HG02973 (cell line): ENCODE measurements around the gene TGM5.
"Not testable (repeated sequence)": the region's sequence is repeated elsewhere in the genome, so short reads cannot be mapped to it uniquely, and the experiment has no call there.

ENCODE experiments used
- ATAC-seq: cut with Tn5 transposase; IDR thresholded peaks from one replicate; pipeline ENCODE4 v1.9.1; 2021; ENCODE audit warnings: moderate library complexity; ENCODE audit not compliant: unreplicated experiment

Gene TGM5

DNA sequence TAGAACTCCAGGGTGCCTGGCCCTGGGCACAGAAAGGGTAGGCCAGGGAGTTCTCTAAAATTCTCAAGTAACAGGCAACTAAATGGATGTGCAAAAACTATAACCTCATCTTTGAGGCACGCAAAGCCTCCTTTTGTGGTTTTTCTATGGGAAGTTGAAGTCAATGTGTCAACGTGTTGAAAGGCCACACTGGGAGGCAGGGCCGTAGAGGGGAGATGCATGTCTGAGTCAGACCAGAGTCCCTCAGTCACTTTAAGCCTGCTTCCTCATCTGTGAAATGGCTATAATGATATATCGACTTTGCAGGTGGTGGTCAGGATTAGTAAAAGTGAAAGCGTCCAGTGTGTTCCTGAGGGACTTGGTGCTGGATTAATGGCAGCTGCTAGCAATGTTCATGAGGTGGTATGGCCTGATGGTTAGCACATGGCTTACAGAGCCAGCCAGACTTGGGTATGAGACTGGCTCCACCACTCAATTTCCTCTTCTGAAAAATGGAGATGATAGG lies 17.0 kb downstream of the TGM5 start:
- ATAC-seq = peak; percentile 42

GRCh38 chr15:43249236-43249635 lies 17.5 kb downstream of the TGM5 start:
- ATAC-seq = no peak

DNA sequence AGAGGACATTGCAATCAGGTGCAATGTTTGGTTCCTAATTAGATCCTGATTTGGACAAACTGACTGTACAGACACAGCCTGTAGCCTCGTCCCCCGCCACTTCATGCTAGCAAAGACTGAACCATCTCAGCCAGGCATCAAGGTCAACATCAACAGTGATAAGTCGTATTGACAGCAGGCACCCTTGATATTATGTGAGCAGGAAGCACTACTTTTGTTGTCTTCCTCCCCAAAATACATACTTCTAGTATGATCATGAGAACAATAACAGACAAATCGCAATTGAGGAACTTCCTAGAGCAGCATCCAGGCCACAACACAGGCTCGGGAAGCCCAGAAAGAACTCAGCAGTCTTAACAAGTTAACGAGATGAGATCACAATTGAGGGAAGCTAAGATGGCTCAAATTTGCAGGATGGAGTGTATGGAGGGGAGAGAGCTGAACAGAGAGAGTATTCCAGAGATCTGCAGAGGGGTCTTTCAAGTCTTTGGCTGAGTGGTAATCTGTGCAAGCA lies 20.4 kb downstream of the TGM5 start:
- ATAC-seq = no peak

DNA sequence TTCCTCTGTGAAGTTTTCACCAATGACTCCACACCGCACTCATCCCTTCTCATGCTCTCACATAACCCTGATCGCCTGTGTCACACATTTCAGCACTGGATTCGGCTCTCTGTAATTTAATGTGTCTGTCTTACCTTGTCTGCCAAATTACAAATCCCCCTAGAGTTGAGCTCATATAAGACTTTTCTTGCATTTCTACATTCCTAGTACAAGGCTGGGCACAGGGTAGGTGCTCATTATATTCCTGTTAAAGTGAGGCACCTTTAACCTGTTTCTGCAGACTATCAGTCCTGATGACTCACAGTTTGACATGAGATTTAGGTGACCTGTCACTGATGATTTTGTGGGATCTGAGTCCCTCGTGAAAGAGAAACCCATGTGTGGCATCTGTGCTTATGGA lies 22.6 kb downstream of the TGM5 start:
- no peak for ATAC-seq

DNA sequence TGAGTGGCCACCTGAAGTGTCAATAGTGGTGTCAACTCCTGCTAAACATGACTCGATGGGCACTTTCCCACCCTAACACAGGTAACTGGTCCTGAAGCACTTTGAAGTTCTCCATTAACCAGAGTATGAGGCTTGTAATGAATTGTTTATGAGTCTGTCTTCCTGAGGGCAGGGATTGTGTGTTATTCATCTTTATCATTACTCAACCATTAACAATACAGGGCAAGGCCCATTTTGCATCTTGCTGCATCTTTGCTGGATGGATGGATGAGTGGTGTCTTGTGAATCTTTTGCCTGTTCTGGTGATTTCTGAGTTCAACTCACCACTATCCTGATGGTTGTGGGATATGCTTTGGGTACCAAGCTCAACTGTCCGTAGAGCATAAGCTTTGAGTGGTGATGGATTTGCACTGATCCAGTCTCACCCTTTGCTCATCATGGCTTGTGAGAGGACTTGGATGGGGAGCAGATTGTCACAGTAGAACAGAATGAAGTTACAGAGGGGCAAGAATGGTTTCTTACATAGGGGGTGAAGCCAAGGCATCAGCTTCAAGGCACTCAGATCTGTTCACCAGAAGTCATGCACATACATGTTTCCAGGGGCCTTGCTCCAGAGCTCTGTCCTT lies 23.6 kb downstream of the TGM5 start:
- ATAC-seq = no peak

DNA sequence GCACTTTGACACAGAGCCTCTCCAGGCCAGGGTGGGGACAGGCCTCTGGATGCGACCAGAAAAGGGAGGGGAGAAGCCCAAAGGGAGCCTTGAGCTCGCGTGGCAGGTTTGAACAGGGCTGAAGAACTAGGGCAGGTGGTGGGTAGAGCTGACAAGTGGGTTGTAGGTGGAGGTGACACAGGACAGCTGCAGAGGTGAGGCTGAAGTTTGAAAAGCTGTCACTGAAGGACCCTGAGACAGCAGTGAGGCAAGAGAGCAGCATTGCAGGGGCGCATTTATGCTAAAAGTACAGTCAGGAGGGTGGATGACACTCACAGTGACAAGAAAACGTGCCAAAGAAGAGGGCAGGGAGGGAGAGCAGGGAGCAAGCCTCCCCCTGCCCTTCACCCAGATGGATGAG lies 24.1 kb downstream of the TGM5 start:
- ATAC-seq = no peak

DNA sequence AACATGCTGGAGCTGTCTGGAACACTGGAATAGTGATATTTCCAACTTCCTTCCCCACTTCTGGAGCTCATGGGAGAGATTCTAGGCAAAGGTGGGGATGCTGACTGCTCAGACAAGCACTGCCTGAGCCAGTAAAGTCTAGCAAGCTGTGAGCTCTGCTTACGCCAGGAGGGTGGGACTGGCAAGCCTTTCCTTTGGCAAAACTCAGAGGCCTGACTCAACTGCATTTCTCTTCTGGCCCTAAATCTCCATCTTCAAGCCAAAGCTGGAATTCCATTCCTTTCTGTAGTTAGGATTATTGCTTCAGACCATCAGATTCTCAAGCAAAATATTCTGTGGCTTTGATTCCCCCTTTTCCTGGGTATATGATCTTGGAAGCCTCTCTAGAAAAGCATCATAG lies 25.6 kb downstream of the TGM5 start:
- ATAC-seq = no peak

- ATAC-seq = no peak
Observed at GRCh38 chr15:43239732-43240491, 26.8 kb downstream of the TGM5 start.

DNA sequence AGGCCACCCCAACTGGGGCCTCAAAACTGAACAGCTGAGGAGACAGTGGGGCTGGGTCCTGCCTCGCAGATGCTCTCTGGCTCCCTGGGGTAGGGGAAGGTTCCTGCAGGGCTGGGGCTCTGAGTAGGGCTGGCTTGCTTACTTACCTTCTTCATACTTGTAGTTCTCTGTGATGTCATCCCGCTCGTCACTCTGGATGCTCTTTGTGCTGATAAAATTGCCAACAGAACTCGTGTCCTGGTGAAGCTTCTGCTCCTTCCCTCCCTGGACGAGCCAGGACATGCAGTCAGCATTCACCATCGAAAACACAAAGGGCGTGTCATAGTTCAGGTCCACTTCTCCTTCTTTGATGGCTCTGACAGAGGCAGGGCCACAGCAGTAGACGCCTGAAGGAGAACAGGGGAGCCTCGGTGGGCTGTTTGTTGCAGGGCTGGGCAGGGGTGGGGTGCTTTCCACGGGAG lies 28.0 kb downstream of the TGM5 start:
- no peak for ATAC-seq

DNA sequence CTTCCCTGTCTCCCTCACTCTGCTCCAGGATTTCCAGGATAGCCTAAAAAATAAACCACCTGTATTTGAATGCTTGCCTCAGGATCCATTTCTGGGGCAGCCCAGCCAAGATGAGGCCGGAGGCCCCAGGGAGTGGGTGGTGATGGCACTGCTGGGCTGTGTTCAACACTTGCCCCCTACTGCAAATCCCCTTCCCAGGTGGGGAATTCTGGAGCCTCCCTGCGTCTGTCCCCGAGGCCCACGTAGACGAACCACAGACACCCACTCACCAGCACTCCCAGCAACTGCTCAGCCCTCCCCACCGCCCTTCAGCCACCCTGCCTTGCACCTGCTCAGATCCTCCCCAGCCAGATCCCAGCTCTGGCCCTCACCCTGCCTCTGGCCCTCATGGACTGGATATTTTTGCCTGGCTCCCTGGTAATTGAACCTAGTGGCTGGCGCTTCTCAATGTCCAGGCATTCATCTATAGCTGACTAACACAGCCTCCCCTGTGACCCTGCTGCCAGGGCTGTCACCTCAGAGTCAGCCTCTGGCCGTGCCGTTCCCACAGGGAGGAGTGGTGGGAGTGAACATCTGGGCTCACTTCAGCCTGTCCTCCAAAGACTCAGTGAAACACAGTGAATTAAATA lies 28.8 kb downstream of the TGM5 start:
- ATAC-seq = no peak

GRCh38 chr15:43235536-43235935 lies 31.2 kb downstream of the TGM5 start:
- no peak for ATAC-seq

DNA sequence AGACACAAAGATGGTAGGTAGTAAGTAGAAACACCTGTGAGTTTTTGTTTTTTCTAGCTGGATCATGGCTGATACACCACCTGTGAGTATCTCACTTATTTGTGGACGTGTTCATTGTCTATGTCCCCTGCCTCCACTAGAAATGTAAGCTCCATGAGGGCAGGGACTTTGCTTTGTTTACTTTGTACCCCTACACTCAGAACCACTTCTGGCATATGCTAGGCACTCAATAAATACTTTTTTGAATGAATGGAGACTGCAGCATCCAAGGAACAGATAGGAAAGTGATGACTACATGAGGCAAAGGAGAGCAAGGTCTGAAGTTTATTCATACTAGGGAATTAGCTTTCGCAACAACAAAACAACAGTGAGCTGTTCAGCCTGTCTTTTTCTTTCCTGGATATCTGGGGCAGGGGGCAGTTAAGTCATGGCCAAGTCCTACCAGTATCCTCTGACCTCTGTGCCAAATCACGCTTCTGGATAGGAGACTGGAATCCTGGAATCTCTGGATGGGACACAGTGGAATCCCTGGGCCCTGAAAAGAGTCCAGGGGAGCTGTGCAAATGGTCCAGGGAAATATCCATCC lies 34.3 kb downstream of the TGM5 start:
- no peak for ATAC-seq

GRCh38 chr15:43230640-43231115 lies 36.0 kb downstream of the TGM5 start:
- no peak for ATAC-seq

DNA sequence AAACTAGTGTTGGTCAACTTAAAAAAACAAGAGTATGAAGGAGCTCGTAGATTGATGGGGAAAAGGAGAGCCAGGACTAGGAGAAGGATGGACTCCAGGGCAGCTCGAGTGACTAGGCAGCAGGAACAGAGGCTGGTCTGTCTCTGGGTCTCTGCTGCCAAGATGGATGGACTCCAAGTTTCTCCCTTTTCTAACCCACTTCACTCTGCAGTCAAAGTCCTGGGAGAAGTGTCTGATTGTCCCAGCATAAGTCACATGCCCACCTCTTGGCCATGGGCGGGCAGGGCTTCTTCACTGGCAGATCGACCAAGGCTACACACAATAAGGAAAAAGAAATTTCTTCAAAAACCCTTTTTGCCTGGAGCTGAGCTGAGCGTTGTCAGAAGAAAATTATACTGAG lies 36.8 kb downstream of the TGM5 start:
- no peak for ATAC-seq

DNA sequence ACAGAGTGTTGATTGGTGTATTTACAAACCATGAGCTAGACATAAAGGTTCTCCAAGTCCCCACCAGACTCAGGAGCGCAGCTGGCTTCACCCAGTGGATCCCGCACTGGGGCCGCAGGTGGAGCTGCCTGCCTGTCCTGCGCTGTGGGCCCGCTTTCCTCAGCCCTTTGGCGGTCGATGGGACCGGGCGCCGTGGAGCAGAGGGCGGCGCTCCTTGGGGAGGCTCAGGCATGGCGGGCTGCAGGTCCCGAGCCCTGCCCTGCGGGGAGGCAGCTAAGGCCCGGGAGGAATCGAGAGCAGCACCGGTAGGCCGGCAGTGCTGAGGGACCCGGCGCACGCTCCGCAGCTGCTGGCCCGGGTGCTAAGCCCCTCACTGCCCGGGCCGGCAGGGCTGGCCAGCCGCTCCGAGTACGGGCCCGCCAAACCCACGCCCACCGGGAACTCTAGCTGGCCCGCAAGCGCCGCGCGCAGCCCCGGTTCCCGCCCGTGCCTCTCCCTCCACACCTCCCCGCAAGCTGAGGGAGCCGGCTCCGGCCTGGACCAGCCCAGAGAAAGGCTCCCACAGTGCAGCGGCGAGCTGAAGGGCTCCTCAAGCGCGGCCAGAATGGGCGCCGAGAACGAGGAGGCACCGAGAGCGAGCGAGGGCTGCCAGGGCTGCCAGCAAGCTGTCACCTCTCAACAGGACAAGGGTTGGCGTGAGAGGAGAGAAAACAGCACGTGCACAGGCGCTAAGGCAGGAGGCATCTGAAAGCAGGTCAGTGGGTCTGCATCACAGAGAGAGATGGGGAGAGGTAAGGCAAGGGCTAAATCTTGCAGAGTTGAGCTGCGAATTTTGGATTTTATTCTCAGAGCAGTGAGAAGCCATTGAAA lies 40.1 kb downstream of the TGM5 start:
- ATAC-seq = no peak

DNA sequence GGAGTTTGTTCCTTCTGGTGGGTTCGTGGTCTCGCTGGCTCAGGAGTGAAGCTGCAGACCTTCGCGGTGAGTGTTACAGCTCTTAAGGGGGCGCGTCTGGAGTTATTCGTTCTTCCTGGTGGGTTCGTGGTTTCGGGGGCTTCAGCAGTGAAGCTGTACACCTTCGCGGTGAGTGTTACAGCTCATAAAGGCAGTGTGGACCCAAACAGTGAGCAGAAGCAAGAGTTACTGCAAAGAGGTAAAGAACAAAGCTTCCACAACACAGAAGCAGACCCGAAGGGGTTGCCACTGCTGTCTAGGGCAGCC lies 40.8 kb downstream of the TGM5 start:
- ATAC-seq = not testable (repeated sequence)

GRCh38 chr15:43225201-43225949 lies 41.4 kb downstream of the TGM5 start:
- no peak for ATAC-seq

GRCh38 chr15:43221422-43221821 lies 45.3 kb downstream of the TGM5 start:
- no peak for ATAC-seq

- ATAC-seq = no peak
Observed at GRCh38 chr15:43220991-43221403, 45.7 kb downstream of the TGM5 start, which contains the start of gene EPB42. EPB42 (minus strand) TSS chr15:43221018; CDS start chr15:43220825, 193 bp downstream.
